Measurements from ENCODE around the gene IFNB1.
A peak's percentile ranks its signal among the peaks of the same experiment; 100 is the strongest.

The IFNB1 gene

DNA sequence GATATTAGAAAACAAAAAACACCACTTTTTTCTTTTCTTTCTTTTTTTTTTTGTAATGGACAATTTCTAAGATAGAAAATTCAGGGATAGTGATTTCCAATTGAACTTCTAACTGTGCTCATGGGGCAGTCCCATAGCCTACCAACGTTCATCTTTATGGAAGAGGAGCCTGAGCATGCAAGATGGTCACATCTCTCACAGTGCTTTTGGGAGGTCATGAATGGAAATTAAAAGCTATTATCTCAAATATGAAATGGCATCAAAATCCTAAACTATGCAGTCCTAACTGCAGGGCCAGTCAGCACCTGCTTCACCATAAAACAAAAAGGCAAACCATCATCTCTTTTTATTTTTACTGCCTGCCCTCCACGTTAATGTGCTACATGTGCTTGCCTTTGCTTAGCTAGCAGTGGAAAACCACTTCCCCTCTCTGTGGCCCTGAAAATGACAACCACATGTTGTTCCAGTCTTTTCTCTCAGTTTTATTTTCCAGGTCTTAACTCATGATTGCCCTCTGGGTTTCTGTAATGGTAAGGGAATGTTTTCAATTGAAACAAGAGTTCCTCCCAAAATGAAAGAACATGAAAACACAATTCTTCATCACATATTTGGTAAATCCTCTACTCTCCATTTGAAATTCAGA lies 16.7 kb downstream of the IFNB1 start:
- no peak for DNase-seq

DNA sequence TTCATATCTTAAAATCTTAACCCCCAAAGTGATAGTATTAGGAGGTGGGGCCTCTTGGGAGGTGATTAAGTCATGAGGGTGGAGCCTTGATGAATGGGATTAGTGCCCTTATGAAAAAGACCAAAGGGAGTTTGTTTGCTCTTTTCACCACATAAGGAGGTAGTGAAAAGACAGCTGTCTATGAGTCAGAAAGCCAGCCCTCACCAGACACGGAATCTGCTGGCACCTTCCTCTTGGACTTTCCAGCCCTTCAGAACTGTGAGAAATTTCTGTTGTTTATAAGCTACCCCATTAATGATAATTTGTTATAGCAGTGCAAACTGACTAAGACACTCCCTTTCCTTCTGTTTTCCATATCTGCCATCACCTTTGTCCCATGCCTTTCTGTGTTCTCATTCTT lies 20.8 kb downstream of the IFNB1 start:
- no peak for DNase-seq

DNA sequence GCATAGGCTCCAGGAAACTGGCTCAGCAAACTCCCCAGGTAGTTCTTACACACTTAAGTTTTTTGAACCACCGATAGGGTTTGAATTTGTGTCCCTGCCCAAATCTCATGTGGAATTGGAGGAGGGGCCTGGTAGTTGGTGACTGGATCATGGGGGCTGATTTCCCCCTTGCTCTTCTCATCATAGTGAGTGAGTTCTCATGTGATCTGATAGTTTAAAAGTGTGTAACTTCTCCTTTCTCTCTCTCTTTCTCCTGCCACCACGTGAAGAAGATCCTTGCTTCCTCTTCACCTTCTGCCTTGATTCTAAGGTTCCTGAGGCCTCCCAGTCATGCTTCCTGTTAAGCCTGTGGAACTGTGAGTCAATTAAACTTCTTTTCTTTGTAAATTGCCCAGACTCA lies 23.9 kb downstream of the IFNB1 start:
- DNase-seq: no peak

DNA sequence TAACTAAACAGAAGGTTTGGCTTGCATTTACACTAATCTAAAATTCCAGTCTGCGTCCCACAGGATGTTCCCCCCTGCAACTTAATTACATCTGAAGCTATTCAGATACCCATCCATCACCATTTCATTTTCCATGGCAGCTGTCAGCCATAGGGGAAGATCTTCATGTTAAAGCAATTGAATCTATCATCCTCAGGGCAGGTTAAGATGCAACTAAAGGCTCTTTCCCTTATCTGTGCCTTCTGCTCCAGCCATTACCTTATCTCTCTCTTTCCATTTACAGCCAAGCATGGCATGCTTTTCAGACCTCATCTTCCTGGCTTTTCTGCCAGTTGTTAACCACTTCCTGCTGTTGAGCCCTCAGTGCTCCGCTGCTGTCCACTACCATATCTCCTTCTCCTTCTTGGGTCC lies 30.5 kb downstream of the IFNB1 start:
- no peak for DNase-seq

DNA sequence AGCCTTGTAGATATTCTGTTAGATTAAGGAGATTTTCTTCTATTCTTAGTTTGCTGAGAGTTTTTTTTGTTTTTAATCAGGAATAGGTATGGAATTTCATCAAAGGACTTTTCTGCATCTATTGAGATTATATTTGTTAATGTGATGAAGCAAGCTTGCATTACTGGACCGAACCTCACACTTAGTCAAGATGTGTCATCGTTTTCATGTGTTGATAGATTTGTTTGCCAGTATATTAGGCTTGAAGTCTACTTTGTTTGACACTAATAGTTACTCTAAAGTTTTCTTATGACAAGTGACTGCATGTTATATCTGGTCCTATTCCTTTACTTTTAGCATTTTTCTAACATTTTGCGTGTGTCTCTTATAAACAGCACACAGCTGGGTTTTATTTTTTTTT lies 33.9 kb downstream of the IFNB1 start:
- no peak for DNase-seq

DNA sequence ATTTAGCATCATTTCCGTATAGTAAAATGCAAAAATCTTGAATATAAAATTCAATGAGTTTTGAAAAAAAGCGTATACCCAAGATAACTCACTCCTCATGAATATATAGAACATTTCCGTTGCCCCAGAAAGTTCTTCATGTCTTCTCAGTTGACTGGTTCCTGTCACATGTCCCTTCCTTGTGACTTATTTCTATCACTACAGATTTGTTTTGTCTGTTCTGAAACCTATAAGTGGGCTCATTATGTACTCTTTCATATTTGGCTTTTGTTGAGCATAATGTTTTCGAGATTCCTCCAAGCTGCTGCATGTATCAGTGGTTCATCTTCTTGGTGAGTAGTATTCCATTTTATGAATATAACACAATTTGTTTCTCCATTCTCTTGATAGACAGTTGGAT lies 35.3 kb downstream of the IFNB1 start:
- no peak for DNase-seq

DNA sequence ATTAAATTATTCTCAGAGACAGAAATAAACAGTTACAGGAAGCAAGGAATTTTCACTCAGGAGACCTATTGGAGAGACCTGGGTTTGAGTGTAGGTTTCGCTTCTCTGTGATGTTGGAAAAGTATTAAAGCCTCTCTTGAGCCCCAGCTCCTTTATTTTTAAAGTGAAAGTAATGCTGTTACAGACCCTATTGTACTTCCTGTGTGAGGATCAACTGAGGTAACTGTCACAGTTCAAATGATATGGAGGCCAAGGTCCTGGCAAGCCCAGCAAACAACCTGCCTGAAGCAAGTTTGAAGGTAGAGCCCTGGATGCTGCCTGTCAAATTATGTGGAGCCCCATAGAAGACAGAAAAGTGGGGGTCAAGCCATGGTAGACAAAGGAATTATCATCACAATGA lies 38.4 kb downstream of the IFNB1 start:
- no peak for DNase-seq

DNA sequence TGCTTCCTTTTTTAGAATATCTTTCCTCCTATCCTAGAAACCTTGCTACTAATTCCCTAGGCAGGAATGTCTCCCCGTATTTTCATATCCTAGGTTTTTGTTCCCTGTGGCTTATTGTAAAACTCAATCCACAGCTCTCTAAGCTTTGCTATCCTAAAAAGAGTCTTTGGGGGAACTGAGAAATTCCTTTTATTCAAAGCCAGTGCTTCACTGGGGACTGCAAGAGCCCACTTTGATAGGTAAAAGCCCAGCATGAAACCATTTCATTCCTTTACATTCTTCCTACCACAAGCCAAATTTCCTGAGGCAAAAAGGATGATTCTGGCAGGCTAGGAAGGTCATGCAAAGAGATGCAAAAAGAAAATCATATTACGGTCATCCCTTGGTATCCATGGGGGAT lies 40.5 kb downstream of the IFNB1 start:
- DNase-seq: no peak

DNA sequence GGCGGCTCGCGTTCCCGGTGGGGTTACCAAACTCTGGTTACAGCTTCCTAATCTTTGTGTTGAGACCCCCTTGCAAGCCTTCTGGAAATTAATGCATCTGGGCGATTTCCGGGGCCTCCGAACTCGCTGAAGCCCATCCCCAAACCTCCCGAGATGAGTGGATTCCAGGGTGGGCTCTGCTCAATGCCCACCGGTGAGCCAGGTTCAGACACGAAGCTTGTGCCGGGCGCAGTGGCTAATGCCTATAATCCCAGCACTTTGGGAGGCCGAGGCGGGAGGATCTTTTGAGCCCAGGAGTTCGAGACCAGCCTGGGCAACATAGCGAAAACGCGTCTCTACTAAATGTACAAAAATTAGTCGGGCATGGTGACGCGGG lies 45.9 kb downstream of the IFNB1 start:
- DNase-seq: no peak

DNA sequence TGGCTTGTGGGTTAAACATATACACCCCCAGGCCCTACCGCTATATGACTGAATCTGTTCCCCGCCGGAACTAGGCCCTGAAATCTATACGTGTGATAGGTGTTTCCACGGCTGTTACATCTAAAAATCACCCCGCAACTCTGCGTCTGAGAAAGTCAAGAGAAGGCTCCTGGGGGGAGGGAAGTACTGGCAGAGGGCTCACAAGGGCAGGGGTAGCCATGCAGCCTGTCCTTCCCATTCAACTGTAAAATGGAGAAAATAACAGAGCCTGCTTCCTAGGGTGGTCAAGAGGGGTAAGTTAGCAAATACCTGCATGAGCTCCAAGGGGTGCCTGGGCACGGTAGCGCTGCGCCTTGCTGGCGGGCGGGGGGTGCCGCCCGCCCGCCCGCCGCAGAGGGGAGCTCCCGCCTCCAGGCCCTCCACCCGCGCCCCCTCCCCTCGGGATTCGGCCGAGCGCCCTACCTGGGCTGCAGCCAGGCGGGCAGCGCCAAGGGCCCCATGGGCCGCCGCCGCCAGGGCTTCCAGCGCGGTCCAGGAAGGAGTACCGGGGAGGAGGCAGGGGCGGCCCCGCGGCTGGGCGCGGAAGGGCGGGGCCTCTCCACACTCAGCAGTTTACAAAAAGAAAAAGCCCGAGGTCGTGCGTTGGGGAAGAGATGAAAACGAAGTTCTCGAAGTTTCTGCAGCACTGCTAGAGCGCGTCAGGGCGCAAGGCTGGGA lies 46.5 kb downstream of the IFNB1 start, which contains the start of gene HACD4:
Gene HACD4 (minus strand): TSS at position 550 of the 717 bp plus-strand sequence. CDS start 50 bp downstream, at position 500.
- peak; percentile 64 for DNase-seq

DNA sequence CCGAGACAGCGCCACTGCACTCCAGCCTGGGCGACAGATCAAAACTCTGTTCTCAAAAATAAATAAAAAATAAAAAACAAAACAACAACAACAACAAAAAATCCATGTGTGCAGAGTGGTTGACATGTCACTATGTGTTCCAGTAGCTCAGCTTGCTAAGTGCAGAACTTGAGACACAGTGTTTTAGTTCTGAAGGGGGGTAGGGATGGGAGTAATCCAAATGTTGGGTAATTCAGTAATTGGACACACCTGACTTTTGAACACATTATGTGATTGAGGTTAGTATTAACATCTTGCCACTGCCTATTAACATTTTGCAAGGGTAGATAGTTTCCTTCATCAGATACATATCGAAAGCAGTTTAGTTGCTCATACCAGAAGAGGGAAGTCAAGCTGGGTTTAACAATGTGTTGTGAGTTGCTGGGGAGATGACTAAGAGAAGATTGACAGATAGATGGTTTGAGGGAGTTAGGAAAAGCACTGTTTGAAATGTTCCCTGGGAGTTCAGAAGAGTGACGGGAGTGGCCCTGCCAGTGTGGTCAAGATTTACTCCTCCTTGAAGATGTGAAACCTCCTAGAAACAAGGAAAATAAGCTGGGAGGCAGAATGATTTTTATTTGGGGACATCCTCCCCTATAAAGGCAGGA lies 47.2 kb downstream of the IFNB1 start:
- no peak for DNase-seq

DNA sequence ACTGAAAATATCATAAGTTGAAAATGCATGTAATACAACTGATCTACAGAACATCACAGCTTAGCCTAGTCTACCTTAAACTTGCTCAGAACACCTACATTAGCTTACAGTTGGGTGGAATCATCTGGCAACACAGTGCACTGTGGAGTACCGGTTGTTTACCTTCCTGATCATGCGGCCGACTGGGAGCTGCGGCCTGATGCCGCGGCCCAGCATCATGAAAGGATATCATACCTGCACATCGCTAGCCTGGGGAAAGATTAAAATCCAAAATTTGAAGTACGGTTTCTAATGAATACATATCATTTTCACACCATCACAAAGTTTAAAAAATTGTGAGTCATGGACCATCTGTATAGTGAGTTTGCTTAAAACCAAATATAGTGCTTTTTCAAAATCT lies 48.1 kb downstream of the IFNB1 start:
- DNase-seq: no peak

DNA sequence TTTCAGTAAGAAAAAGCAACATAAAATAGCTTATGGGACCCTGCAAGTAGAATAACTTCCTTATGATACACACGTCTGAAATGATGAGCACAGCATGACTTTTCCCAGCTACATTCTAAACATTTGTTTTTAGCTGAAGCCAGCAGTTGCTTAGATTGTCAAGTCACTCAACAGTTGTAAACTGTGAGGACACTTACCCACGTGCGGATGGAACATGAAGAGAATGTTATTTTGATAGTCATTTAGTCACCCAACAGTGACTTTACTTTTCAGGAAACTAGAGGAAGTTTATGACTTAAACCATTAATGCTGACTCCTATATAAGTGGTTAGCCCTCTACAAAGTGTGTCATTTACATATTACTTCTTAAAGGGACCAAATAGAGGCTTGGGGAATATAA lies 49.3 kb downstream of the IFNB1 start:
- DNase-seq: no peak

DNA sequence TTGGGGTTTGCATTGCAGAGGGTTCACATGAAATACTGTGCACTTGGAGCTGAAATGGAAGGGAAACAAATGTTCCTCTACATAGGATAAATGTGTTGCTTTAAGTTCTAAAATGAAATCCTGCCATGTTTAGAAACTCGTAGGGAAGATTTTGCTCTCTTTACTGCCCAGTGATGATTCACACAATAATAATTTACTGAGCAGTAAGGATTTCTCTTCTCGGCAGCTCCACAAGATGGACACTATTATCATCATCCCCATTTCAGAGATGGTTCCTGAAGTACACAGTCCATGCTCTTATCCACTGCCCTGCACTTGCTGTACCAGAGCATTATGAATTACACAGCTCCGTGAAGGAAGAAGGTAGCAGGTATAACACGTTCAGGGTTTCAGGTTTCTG lies 50.4 kb downstream of the IFNB1 start:
- no peak for DNase-seq
